ENCODE data around the gene CADM1.

GRCh38 chr11:115365907-115366306 lies 138.3 kb downstream of the CADM1 start:
- TF ChIP-seq CTCF (IDR thresholded peaks at IDR 0.05): no peak
- no peak for TF ChIP-seq POLR2A (IDR thresholded peaks at IDR 0.05)
